Renal pelvis (tissue), 4 donors: ENCODE data around the gene CRTC3. TPM values are rescaled to one million over a fixed set of nuclear protein-coding genes. Genes with fewer than 3 reads are reported as not detected.
A peak's percentile ranks its signal among the peaks of the same experiment; 100 is the strongest.
"Not testable (repeated sequence)": the region's sequence is repeated elsewhere in the genome, so short reads cannot be mapped to it uniquely, and the experiment has no call there.

Source experiments
- DNase-seq: peaks from one replicate; pipeline ENCODE4 v3.0.0-alpha.2; 2013
- polyA plus RNA-seq, 3 donors: library from polyadenylated mRNA; unstranded; fragments of 120-200 nt; gene quantifications; one replicate each; pipeline ENCODE4 v1.2.1, GENCODE V29; 2013; ENCODE audit not compliant: insufficient read length in 3 of 3

Gene CRTC3
- polyA plus RNA-seq, 3 donors, result 27.6 to 38.3 (median 29.9) TPM

GRCh38 chr15:90619939-90620338, 90.2 kb downstream of the CRTC3 start:
- no peak for DNase-seq

GRCh38 chr15:90620379-90621067, 90.8 kb downstream of the CRTC3 start:
- DNase-seq, result peak; percentile 35

GRCh38 chr15:90623854-90624253, 94.1 kb downstream of the CRTC3 start:
- no peak for DNase-seq

- DNase-seq, result no peak
Observed at GRCh38 chr15:90624278-90624981, 94.7 kb downstream of the CRTC3 start.

- DNase-seq, result no peak
Observed at GRCh38 chr15:90625037-90625436, 95.3 kb downstream of the CRTC3 start.

GRCh38 chr15:90629217-90629616, 99.5 kb downstream of the CRTC3 start:
- DNase-seq, result no peak

- no peak for DNase-seq
Observed at GRCh38 chr15:90633360-90633759, 103.6 kb downstream of the CRTC3 start.

GRCh38 chr15:90636993-90637392, 107.3 kb downstream of the CRTC3 start:
- DNase-seq, result not testable (repeated sequence)

- DNase-seq, result no peak
Observed at GRCh38 chr15:90637693-90638092, 108.0 kb downstream of the CRTC3 start.

GRCh38 chr15:90638201-90638691, 108.5 kb downstream of the CRTC3 start:
- no peak for DNase-seq

GRCh38 chr15:90638963-90639362, 109.2 kb downstream of the CRTC3 start:
- DNase-seq, result no peak

- DNase-seq, result no peak
Observed at GRCh38 chr15:90640862-90641261, 111.1 kb downstream of the CRTC3 start.

GRCh38 chr15:90641581-90642463, 112.1 kb downstream of the CRTC3 start:
- no peak for DNase-seq

GRCh38 chr15:90642464-90643300, 113.0 kb downstream of the CRTC3 start:
- DNase-seq, result no peak

- DNase-seq, result no peak
Observed at GRCh38 chr15:90643301-90643632, 113.5 kb downstream of the CRTC3 start.

- DNase-seq, result no peak
Observed at GRCh38 chr15:90644526-90644925, 114.8 kb downstream of the CRTC3 start.

- DNase-seq, result no peak
Observed at GRCh38 chr15:90644952-90645725, 115.4 kb downstream of the CRTC3 start.

GRCh38 chr15:90645873-90646575, 116.3 kb downstream of the CRTC3 start:
- no peak for DNase-seq

GRCh38 chr15:90646662-90647305, 117.1 kb downstream of the CRTC3 start:
- no peak for DNase-seq

- no peak for DNase-seq
Observed at GRCh38 chr15:90647326-90647725, 117.6 kb downstream of the CRTC3 start.
